KMS-11 (cell line): ENCODE results near the gene ADD2.

Experiments used
- H2AFZ ChIP-seq: fragments of 200-600 bp; sonication (generic); 2 replicates; pipeline ENCODE4 v1.6.1; 2016; ENCODE audit warnings: antibody characterized with exemption, mixed run types, low read depth
- H3K27ac ChIP-seq: fragments of 200-600 bp; sonication (generic); 2 replicates; pipeline ENCODE4 v1.6.1; 2016; ENCODE audit warnings: mild to moderate bottlenecking, mixed run types
- H3K27me3 ChIP-seq: fragments of 200-600 bp; sonication (generic); 2 replicates; pipeline ENCODE4 v1.6.1; 2017; ENCODE audit warnings: mild to moderate bottlenecking, low read depth, mixed run types, moderate library complexity; ENCODE audit not compliant: insufficient read depth
- H3K36me3 ChIP-seq: fragments of 200-600 bp; sonication (generic); 2 replicates; pipeline ENCODE4 v1.6.1; 2017; ENCODE audit warnings: mild to moderate bottlenecking, mixed run types; ENCODE audit not compliant: insufficient read depth
- H3K4me1 ChIP-seq: fragments of 200-600 bp; sonication (generic); 2 replicates; pipeline ENCODE4 v1.6.1; 2016; ENCODE audit warnings: mild to moderate bottlenecking, low read depth, mixed run types; ENCODE audit not compliant: poor library complexity, severe bottlenecking
- H3K4me2 ChIP-seq: fragments of 200-600 bp; sonication (generic); 2 replicates; pipeline ENCODE4 v1.7.0; 2016; ENCODE audit warnings: mild to moderate bottlenecking, mixed run types
- H3K4me3 ChIP-seq: fragments of 200-600 bp; sonication (generic); IDR thresholded peaks from 2 replicates; pipeline ENCODE4 v1.6.1; 2017; ENCODE audit warnings: low read depth, low read length, mixed read lengths; ENCODE audit not compliant: insufficient read depth
- H3K79me2 ChIP-seq: fragments of 200-600 bp; sonication (generic); 2 replicates; pipeline ENCODE4 v1.6.1; 2016; ENCODE audit warnings: low read depth, mixed run types; ENCODE audit not compliant: insufficient read depth
- H3K9ac ChIP-seq: fragments of 200-600 bp; sonication (generic); 2 replicates; pipeline ENCODE4 v1.6.1; 2016; ENCODE audit warnings: mild to moderate bottlenecking, mixed run types
- H4K20me1 ChIP-seq: fragments of 200-600 bp; sonication (generic); 2 replicates; pipeline ENCODE4 v1.6.1; 2016; ENCODE audit warnings: mild to moderate bottlenecking, mixed run types; ENCODE audit not compliant: insufficient read depth
- CTCF ChIP-seq: fragments of 200-600 bp; sonication (generic); conservative IDR thresholded peaks from 2 replicates; pipeline ENCODE4 v1.6.1; 2017; ENCODE audit warnings: low read depth, mild to moderate bottlenecking, antibody characterized with exemption, low read length, moderate library complexity, mixed read lengths

The ADD2 gene

GRCh38 chr2:70729647-70730046, 38.4 kb downstream of the ADD2 start:
- Histone ChIP-seq H3K79me2 (peaks cover 4% of the 10 kb centered on the region; the same call in 1 of the 2 replicates), H3K4me3 (no peak overlapping the region), H3K27me3 (no peaks in the 10 kb centered on the region), H4K20me1 (no peaks in the 10 kb centered on the region), H3K27ac (no peak overlapping the region), H3K9ac (no peak overlapping the region), H3K36me3 (no peaks in the 10 kb centered on the region), H3K4me2 (no peak overlapping the region), H2AFZ (no peak overlapping the region), H3K4me1 (no peaks in the 10 kb centered on the region)
- TF ChIP-seq CTCF, result no peak

- Histone ChIP-seq H3K27me3 (no peaks in the 10 kb centered on the region), H3K79me2 (peaks cover 4% of the 10 kb centered on the region; the same call in 1 of the 2 replicates), H3K9ac (no peak overlapping the region), H3K36me3 (no peaks in the 10 kb centered on the region), H3K4me1 (no peaks in the 10 kb centered on the region), H3K4me2 (no peak overlapping the region), H4K20me1 (no peaks in the 10 kb centered on the region), H3K4me3 (no peak overlapping the region), H2AFZ (no peak overlapping the region), H3K27ac (no peak overlapping the region)
- no peak for TF ChIP-seq CTCF
Observed at GRCh38 chr2:70728128-70728527, 39.9 kb downstream of the ADD2 start.

- Histone ChIP-seq H3K4me3 (no peak overlapping the region), H3K79me2 (peaks cover 4% of the 10 kb centered on the region; the same call in 1 of the 2 replicates), H3K4me2 (no peak overlapping the region), H3K9ac (no peak overlapping the region), H2AFZ (no peak overlapping the region), H3K36me3 (no peaks in the 10 kb centered on the region), H3K27me3 (no peaks in the 10 kb centered on the region), H3K27ac (no peak overlapping the region), H3K4me1 (no peaks in the 10 kb centered on the region), H4K20me1 (no peaks in the 10 kb centered on the region)
- no peak for TF ChIP-seq CTCF
Observed at GRCh38 chr2:70726947-70727725, 40.9 kb downstream of the ADD2 start.

GRCh38 chr2:70725505-70725904, 42.5 kb downstream of the ADD2 start:
- H3K27me3 ChIP-seq, result no peaks in the 10 kb centered on the region
- no peaks in the 10 kb centered on the region for H3K4me1 ChIP-seq
- no peak overlapping the region for H3K9ac ChIP-seq
- peaks cover 4% of the 10 kb centered on the region; the same call in 1 of the 2 replicates for H3K79me2 ChIP-seq
- H2AFZ ChIP-seq, result no peak overlapping the region
- H4K20me1 ChIP-seq, result no peaks in the 10 kb centered on the region
- no peak for TF ChIP-seq CTCF
- no peak overlapping the region for H3K4me2 ChIP-seq
- H3K4me3 ChIP-seq, result no peak overlapping the region
- H3K36me3 ChIP-seq, result no peaks in the 10 kb centered on the region
- no peak overlapping the region for H3K27ac ChIP-seq
